Naive thymus-derived CD4-positive, alpha-beta T cell (primary cell): ENCODE measurements around the gene LYSMD4. TPM values are rescaled to one million over a fixed set of nuclear protein-coding genes. Genes with fewer than 3 reads are reported as not detected.
A peak's percentile ranks its signal among the peaks of the same experiment; 100 is the strongest.

Experiments
- ATAC-seq: fragments of 150-1000 bp; cut with Tn5 transposase; 2 replicates; pipeline ENCODE4 v1.10.0; 2021; ENCODE audit warnings: mild to moderate bottlenecking, moderate library complexity
- CTCF ChIA-PET: fragments of 350-600 bp; sonication (Branson Sonifier 250); formaldehyde crosslinking; loops from one replicate; lab custom pipeline; 2021; ENCODE audit warnings: antibody characterized with exemption; lab: Charles Lee
- POLR2A ChIA-PET: fragments of 350-600 bp; sonication (Branson Sonifier 250); formaldehyde crosslinking; loops from one replicate; lab custom pipeline; 2021; ENCODE audit warnings: antibody characterized with exemption, inconsistent platforms; lab: Charles Lee
- DNase-seq, 9 donors: peaks; one replicate each; pipeline versions ENCODE4 v3.0.0 to v3.0.0-alpha.2; 2020 to 2022; ENCODE audit warnings: mixed read lengths in 1 of 9
- H3K27ac ChIP-seq: one replicate; pipeline ENCODE4 v1.7.0; 2013; ENCODE audit warnings: mild to moderate bottlenecking, low read depth, low read length, moderate library complexity
- H3K27me3 ChIP-seq, 2 donors: one replicate each; pipeline ENCODE4 v1.7.0; 2013; ENCODE audit warnings: low read length in 2 of 2, mild to moderate bottlenecking in 2 of 2, moderate library complexity in 2 of 2; ENCODE audit not compliant: control insufficient read depth in 2 of 2, insufficient read depth in 2 of 2
- H3K36me3 ChIP-seq, 3 experiments: 1 replicate in 2 of 3; 2 replicates in 1 of 3; pipeline ENCODE4 v1.7.0; 2013; ENCODE audit warnings: low read length in 3 of 3, mild to moderate bottlenecking in 3 of 3, moderate library complexity in 1 of 3; ENCODE audit not compliant: insufficient read depth in 3 of 3, control insufficient read depth in 2 of 3
- H3K4me1 ChIP-seq, 2 donors: one replicate each; pipeline ENCODE4 v1.7.0; 2013; ENCODE audit warnings: low read length in 2 of 2, mild to moderate bottlenecking in 2 of 2, moderate library complexity in 1 of 2; ENCODE audit not compliant: control insufficient read depth in 2 of 2, insufficient read depth in 2 of 2
- H3K4me3 ChIP-seq: 2 replicates; pipeline ENCODE4 v1.7.0; 2013; ENCODE audit warnings: mild to moderate bottlenecking, low read length
- H3K9me3 ChIP-seq, 3 experiments: 1 replicate in 2 of 3; 2 replicates in 1 of 3; pipeline ENCODE4 v1.7.0; 2013; ENCODE audit warnings: low read length in 3 of 3; ENCODE audit not compliant: control insufficient read depth in 2 of 3
- H3K27ac Mint-ChIP-seq, 9 donors: one replicate each; pipeline ENCODE4 v1.8.0; 2020 to 2022; ENCODE audit warnings: mixed read lengths in 9 of 9, mild to moderate bottlenecking in 8 of 9, moderate library complexity in 5 of 9, inconsistent platforms in 2 of 9
- H3K27me3 Mint-ChIP-seq, 5 donors: one replicate each; pipeline ENCODE4 v1.8.0; 2021 to 2022; ENCODE audit warnings: mixed read lengths in 5 of 5, mild to moderate bottlenecking in 1 of 5
- H3K36me3 Mint-ChIP-seq, 5 donors: one replicate each; pipeline ENCODE4 v1.8.0; 2020 to 2022; ENCODE audit warnings: mixed read lengths in 5 of 5, mild to moderate bottlenecking in 3 of 5, inconsistent platforms in 1 of 5
- H3K4me1 Mint-ChIP-seq, 7 donors: one replicate each; pipeline ENCODE4 v1.8.0; 2020 to 2022; ENCODE audit warnings: mixed read lengths in 7 of 7, mild to moderate bottlenecking in 3 of 7, inconsistent platforms in 1 of 7
- H3K4me3 Mint-ChIP-seq, 10 donors: one replicate each; pipeline ENCODE4 v1.8.0; 2020 to 2022; ENCODE audit warnings: mild to moderate bottlenecking in 10 of 10, mixed read lengths in 10 of 10, moderate library complexity in 6 of 10, inconsistent platforms in 2 of 10
- H3K9me3 Mint-ChIP-seq, 11 donors: one replicate each; pipeline ENCODE4 v1.8.0; 2020 to 2022; ENCODE audit warnings: mixed read lengths in 11 of 11, mild to moderate bottlenecking in 4 of 11, inconsistent platforms in 1 of 11, moderate library complexity in 1 of 11
- intact Hi-C, 2 donors: fragments of 100-400 bp; cut with micrococcal nuclease; formaldehyde crosslinking; loops; one replicate each; pipeline ENCODE4 v1.15.1; 2023
- polyA plus RNA-seq, 2 donors: library from polyadenylated mRNA; unstranded; fragments of 300-500 nt; fragmentation: Illumina TruSeq; gene quantifications; one replicate each; pipeline ENCODE4 v1.2.3, GENCODE V29; 2021
- total RNA-seq, 6 experiments: library from RNA in 5 of 6; stranded (reverse) in 5 of 6; gene quantifications; 1 replicate in 5 of 6; 2 replicates in 1 of 6; pipeline ENCODE4 v1.2.3 and lab custom pipeline; 2021 to 2026

The LYSMD4 gene
- total and polyA plus RNA-seq, 7 experiments from 2014 or later, result 7.9 to 22.4 (median 14.8) TPM

GRCh38 chr15:99702895-99703602 is 30.2 kb downstream of the LYSMD4 start:
- Mint-ChIP-seq H3K4me3 (peak overlapping the region in 2 of 10 donors; percentile 14 to 15), H3K36me3 (peaks cover 0 to 6% (median 0%) of the 10 kb centered on the region in 5 donors), H3K9me3 (no peaks in the 10 kb centered on the region), H3K27me3 (no peaks in the 10 kb centered on the region), H3K4me1 (peaks cover 14 to 56% (median 40%) of the 10 kb centered on the region in 7 donors), H3K27ac (peak overlapping the region; percentile 19 to 91 (median 56))
- peak in 1 of 9 donors; percentile 13 for DNase-seq
- H3K36me3 ChIP-seq, result no peaks in the 10 kb centered on the region
- ChIA-PET CTCF (interaction anchor here (0.6 to 2.7 kb wide), 15 partner anchors 16 to 430 kb away, joined by 3 to 51 read pairs (median 6); no protein-coding TSS in a partner anchor), POLR2A (interaction anchor here (0.8 kb wide), 1 partner anchor 20 kb away, joined by 3 read pairs; no protein-coding TSS in a partner anchor)
- ATAC-seq, result no peak
- peak overlapping the region; percentile 56 for H3K27ac ChIP-seq
- H3K27me3 ChIP-seq, result no peaks in the 10 kb centered on the region
- intact Hi-C loops, result loop anchor here (5.0 to 10.0 kb wide), 3 partner anchors 281 to 598 kb away; partner anchors contain the start of gene SYNM (in 1 of the 2)
- H3K4me3 ChIP-seq, result no peak overlapping the region
- no peaks in the 10 kb centered on the region for H3K9me3 ChIP-seq
- H3K4me1 ChIP-seq, result peaks cover 0 to 35% of the 10 kb centered on the region in 2 donors

DNA sequence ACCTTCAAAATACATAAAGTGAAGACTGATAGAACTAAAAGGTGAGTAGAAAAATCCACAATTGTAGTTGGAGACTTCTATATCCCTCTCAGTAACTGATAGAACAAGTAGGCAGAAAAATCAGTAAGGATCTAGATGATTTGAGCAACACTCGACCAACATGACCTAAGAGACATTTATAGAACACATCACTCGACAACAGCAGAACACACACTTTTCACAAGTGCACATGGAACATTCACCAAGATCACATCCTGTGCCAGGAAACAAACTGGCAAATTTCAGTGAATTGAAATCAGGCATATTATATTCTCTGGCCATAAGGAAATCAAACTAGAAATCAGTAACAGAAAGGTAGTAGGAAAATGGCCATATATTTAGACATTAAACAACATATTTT is 37.1 kb downstream of the LYSMD4 start:
- ChIA-PET CTCF (no interaction called here), POLR2A (no interaction called here)
- no peaks in the 10 kb centered on the region for H3K4me1 ChIP-seq
- Mint-ChIP-seq H3K4me1 (peaks cover 0 to 2% (median 0%) of the 10 kb centered on the region in 7 donors), H3K4me3 (no peak overlapping the region), H3K27ac (peak overlapping the region in 1 of 9 donors; percentile 23), H3K36me3 (peaks cover 12 to 44% (median 21%) of the 10 kb centered on the region in 5 donors), H3K27me3 (no peaks in the 10 kb centered on the region), H3K9me3 (no peaks in the 10 kb centered on the region)
- intact Hi-C loops, result no loop called here
- H3K4me3 ChIP-seq, result no peak overlapping the region
- no peaks in the 10 kb centered on the region for H3K9me3 ChIP-seq
- H3K27ac ChIP-seq, result no peak overlapping the region
- ATAC-seq (no peak), DNase-seq (no peak)
- H3K36me3 ChIP-seq, result peaks cover 0 to 13% (median 3%) of the 10 kb centered on the region in 3 experiments
- H3K27me3 ChIP-seq, result no peaks in the 10 kb centered on the region

DNA sequence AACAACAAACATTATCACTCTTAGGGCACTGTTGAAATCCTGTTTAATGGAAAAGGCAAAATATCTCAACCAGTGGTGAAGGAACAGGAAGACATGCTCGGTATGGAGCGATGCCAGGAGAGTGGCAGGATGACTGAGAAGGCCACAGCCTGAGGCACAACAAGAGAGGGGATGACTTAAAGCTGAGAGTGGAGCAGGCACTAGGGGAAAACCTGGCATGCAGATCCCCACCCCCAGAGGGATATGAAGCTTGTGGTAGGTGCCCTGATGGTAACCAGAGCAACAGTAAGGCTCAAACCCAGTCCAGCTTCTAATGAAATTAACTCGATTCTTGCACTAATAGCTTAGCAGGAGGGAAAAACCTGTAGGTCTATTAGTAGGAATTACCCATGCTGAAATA is 40.4 kb downstream of the LYSMD4 start:
- DNase-seq (no peak), ATAC-seq (no peak)
- Mint-ChIP-seq H3K9me3 (no peaks in the 10 kb centered on the region), H3K4me1 (peaks cover 0 to 4% (median 0%) of the 10 kb centered on the region in 7 donors), H3K4me3 (no peak overlapping the region), H3K36me3 (peaks cover 20 to 71% (median 37%) of the 10 kb centered on the region in 5 donors), H3K27me3 (no peaks in the 10 kb centered on the region), H3K27ac (peak overlapping the region in 1 of 9 donors; percentile 7)
- no peaks in the 10 kb centered on the region for H3K4me1 ChIP-seq
- H3K27ac ChIP-seq, result no peak overlapping the region
- H3K27me3 ChIP-seq, result no peaks in the 10 kb centered on the region
- no peak overlapping the region for H3K4me3 ChIP-seq
- intact Hi-C loops, result no loop called here
- ChIA-PET CTCF (interaction anchor here (0.6 kb wide), 1 partner anchor 358 kb away, joined by 3 read pairs; no protein-coding TSS in a partner anchor), POLR2A (interaction anchor here (0.6 kb wide), 1 partner anchor 930 kb away, joined by 3 read pairs; no protein-coding TSS in a partner anchor)
- H3K9me3 ChIP-seq, result no peaks in the 10 kb centered on the region
- peaks cover 0 to 20% (median 3%) of the 10 kb centered on the region in 3 experiments for H3K36me3 ChIP-seq

- H3K36me3 Mint-ChIP-seq, result peaks cover 16 to 61% (median 46%) of the 10 kb centered on the region in 5 donors
- Histone ChIP-seq H3K36me3 (peaks cover 0 to 8% (median 0%) of the 10 kb centered on the region in 3 experiments), H3K4me1 (peaks cover 0 to 21% of the 10 kb centered on the region in 2 donors), H3K27ac (no peak overlapping the region), H3K9me3 (no peaks in the 10 kb centered on the region), H3K27me3 (no peaks in the 10 kb centered on the region), H3K4me3 (no peak overlapping the region)
- H3K4me3 Mint-ChIP-seq, result no peak overlapping the region
- H3K4me1 Mint-ChIP-seq, result peaks cover 16 to 53% (median 45%) of the 10 kb centered on the region in 7 donors
- H3K9me3 Mint-ChIP-seq, result peaks cover 0 to 28% (median 8%) of the 10 kb centered on the region in 11 donors
- intact Hi-C loops, result no loop called here
- ChIA-PET POLR2A (no interaction called here), CTCF (interaction anchor here (1.9 kb wide), 1 partner anchor 18 kb away, joined by 8 read pairs; no protein-coding TSS in a partner anchor)
- H3K27me3 Mint-ChIP-seq, result no peaks in the 10 kb centered on the region
- peak overlapping the region in 1 of 9 donors; percentile 77 for H3K27ac Mint-ChIP-seq
- DNase-seq (no peak), ATAC-seq (no peak)
Measured at GRCh38 chr15:99686290-99686689, 46.9 kb downstream of the LYSMD4 start.

DNA sequence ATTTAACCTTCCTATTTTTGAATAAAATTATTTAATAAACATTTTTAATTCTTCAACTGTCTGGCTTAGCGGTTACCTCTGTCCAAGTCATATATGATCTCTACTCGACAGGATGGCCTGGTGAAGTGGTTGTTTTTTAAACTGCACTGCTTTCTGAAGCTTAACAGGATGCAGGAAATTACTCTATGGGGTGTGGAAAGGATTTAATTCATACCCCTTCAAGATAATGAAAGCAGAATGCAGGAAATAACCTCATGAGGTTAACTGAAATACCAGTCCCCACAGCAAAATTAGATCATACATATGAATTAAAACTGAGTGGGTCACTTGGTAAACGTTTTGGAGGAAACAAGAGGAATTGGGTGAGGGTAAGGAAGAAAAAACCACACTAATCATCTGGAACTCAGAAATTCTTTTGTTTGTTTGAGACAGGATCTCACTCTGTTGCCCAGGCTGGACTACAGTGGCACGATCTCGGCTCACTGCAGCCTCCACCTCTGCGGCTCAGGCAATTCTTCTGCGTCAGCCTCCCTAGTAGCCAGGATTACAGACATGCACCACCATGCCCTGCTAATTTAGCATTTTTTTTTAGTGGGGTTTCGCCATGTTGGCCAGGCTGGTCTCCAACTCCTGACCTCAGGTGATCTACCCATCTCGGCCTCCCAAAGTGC is 50.1 kb downstream of the LYSMD4 start:
- Histone ChIP-seq H3K4me3 (no peak overlapping the region), H3K36me3 (peaks cover 0 to 9% (median 0%) of the 10 kb centered on the region in 3 experiments), H3K27ac (peak overlapping the region; percentile 57), H3K4me1 (peaks cover 0 to 21% of the 10 kb centered on the region in 2 donors), H3K9me3 (no peaks in the 10 kb centered on the region), H3K27me3 (no peaks in the 10 kb centered on the region)
- H3K4me3 Mint-ChIP-seq, result peak overlapping the region in 9 of 10 donors; percentile 33 to 71 (median 59)
- peaks cover 19 to 58% (median 47%) of the 10 kb centered on the region in 7 donors for H3K4me1 Mint-ChIP-seq
- ChIA-PET CTCF (interaction anchor here (0.6 to 1.3 kb wide), 3 partner anchors 116 to 339 kb away, joined by 3 read pairs; no protein-coding TSS in a partner anchor), POLR2A (interaction anchor here (0.8 to 1.6 kb wide), 5 partner anchors 9 to 118 kb away, joined by 3 to 4 read pairs (median 3); partner anchors contain the start of genes LYSMD4 and MEF2A)
- H3K36me3 Mint-ChIP-seq, result peaks cover 9 to 67% (median 51%) of the 10 kb centered on the region in 5 donors
- H3K27ac Mint-ChIP-seq, result peak overlapping the region; percentile 47 to 96 (median 82)
- no peaks in the 10 kb centered on the region for H3K27me3 Mint-ChIP-seq
- DNase-seq (peak in 4 of 9 donors; percentile 15 to 38 (median 28)), ATAC-seq (peak; percentile 29)
- peaks cover 0 to 28% (median 8%) of the 10 kb centered on the region in 11 donors for H3K9me3 Mint-ChIP-seq
- intact Hi-C loops, result loop anchor here (5.0 kb wide), 2 partner anchors 116 to 276 kb away; partner anchors contain the start of gene MEF2A (in 2 of the 2)

DNA sequence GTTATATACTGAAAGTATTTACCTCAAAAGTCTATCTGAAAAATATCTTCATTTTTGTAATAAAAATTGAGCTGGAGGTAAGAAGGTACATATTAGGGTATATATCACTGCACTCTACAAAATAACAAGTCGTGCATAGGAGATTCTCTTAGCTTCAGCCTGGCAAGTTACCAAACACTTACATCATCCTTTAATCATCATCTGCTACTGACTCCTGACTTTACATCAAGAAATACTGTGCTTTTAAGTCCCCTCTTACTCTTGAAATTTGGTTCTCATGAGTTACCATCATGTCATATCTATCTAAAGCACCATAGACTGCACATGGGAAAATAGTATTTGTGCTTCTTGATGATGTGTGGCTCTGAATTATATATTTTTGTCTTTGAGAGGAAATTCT is 50.8 kb downstream of the LYSMD4 start:
- Histone ChIP-seq H3K9me3 (no peaks in the 10 kb centered on the region), H3K27ac (peak overlapping the region; percentile 57), H3K27me3 (no peaks in the 10 kb centered on the region), H3K4me1 (peaks cover 0 to 21% of the 10 kb centered on the region in 2 donors), H3K4me3 (no peak overlapping the region), H3K36me3 (peaks cover 0 to 12% (median 0%) of the 10 kb centered on the region in 3 experiments)
- no peak for ATAC-seq
- peak overlapping the region in 8 of 9 donors; percentile 64 to 94 (median 79) for H3K27ac Mint-ChIP-seq
- intact Hi-C loops, result loop anchor here (5.0 kb wide), 2 partner anchors 115 to 275 kb away; partner anchors contain the start of gene MEF2A (in 2 of the 2)
- DNase-seq, result peak in 3 of 9 donors; percentile 8 to 23 (median 12)
- ChIA-PET POLR2A (interaction anchor here (0.8 to 1.6 kb wide), 5 partner anchors 8 to 117 kb away, joined by 3 to 4 read pairs (median 3); partner anchors contain the start of genes LYSMD4 and MEF2A), CTCF (interaction anchor here (0.6 to 1.3 kb wide), 5 partner anchors 18 to 338 kb away, joined by 3 read pairs; no protein-coding TSS in a partner anchor)
- peaks cover 9 to 65% (median 49%) of the 10 kb centered on the region in 5 donors for H3K36me3 Mint-ChIP-seq
- peaks cover 0 to 27% (median 8%) of the 10 kb centered on the region in 11 donors for H3K9me3 Mint-ChIP-seq
- peak overlapping the region in 5 of 10 donors; percentile 2 to 62 (median 21) for H3K4me3 Mint-ChIP-seq
- no peaks in the 10 kb centered on the region for H3K27me3 Mint-ChIP-seq
- H3K4me1 Mint-ChIP-seq, result peaks cover 19 to 58% (median 47%) of the 10 kb centered on the region in 7 donors
